Measurements from ENCODE around the gene ARPIN.

DNA sequence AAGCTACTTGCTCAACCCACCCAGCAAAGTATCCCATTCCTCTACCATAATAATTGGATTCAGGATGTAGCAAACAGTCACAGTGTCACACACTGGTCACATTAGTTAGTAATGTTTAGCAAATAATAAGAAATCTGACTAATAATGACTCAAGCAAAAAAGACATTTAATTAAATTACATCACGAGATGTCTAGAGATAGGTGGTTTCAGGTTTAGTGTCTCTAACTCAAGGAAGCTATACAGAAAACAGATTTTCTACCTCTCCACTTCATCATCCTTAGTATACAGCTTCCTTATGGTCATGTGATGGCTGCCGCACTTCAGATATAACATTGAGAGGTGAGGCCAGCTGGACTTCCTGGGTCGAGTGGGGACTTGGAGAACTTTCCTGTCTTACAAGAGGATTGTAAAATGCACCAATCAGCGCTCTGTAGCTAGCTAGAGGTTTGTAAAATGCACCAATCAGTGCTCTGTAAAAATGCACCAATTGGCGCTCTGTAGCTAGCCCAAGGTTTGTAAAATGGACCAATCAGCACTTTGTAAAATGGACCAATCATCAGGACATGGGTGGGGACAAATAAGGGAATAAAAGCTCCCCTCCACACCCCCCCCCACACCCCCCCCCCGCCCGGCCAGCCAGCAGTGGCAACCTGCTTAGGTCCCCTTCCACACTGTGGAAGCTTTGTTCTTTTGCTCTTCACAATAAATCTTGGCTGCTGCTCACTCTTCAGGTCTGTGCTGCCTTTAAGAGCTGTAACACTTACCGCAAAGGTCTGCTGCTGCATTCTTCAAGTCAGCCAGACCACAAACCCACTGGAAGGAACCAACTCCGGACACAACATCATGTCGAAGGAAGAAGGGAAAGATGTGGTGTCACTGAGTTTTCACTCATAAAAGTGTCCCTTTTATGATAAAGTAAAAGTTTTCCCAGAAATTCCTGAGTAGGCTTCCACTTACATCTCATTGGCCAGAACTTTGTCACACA lies 24.9 kb upstream of the ARPIN start:
- TF ChIP-seq HMGA2 (CRISPR knock-in tag; IDR thresholded peaks at IDR 0.05) (no peak), SP1 (CRISPR knock-in tag; conservative IDR thresholded peaks at IDR 0.05) (no peak)
- TF ChIP-seq, protein P1, sequence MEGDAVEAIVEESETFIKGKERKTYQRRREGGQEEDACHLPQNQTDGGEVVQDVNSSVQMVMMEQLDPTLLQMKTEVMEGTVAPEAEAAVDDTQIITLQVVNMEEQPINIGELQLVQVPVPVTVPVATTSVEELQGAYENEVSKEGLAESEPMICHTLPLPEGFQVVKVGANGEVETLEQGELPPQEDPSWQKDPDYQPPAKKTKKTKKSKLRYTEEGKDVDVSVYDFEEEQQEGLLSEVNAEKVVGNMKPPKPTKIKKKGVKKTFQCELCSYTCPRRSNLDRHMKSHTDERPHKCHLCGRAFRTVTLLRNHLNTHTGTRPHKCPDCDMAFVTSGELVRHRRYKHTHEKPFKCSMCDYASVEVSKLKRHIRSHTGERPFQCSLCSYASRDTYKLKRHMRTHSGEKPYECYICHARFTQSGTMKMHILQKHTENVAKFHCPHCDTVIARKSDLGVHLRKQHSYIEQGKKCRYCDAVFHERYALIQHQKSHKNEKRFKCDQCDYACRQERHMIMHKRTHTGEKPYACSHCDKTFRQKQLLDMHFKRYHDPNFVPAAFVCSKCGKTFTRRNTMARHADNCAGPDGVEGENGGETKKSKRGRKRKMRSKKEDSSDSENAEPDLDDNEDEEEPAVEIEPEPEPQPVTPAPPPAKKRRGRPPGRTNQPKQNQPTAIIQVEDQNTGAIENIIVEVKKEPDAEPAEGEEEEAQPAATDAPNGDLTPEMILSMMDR (IDR thresholded peaks at IDR 0.05), result no peak
